ENCODE results near the gene MICU1.

MICU1 gene

DNA sequence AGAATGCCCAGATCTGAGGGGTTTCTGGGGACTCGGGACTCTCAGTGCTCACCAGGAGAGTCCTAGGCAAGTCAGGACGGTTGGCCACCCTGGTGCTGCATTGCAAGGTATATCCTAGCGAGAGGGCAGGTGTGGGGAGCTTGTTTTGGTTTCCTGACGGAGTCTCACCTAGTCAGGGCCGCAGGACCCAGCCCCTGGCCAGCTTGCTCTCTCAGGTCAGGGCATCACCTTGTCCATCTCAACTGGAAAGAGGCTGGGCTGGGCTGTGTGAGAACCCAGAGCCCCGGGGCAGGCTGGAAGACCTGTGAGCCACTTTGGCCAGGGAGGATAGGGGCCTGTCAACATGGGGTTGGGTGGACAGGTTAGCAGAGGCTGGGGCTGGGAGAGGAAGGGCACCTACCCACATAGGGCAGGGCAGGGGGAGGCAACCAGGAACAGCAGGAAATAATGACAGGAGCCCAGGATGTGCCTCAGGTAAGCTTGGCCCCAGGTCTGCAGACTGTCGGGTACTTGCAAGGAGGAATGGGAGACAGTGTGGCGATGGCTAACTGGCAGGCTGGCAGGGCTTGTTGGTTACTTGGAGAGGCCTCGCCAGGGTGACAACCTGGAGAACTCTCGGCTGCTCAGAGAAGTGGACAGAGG lies 302.6 kb downstream of the MICU1 start:
- DNase-seq, result no peak

DNA sequence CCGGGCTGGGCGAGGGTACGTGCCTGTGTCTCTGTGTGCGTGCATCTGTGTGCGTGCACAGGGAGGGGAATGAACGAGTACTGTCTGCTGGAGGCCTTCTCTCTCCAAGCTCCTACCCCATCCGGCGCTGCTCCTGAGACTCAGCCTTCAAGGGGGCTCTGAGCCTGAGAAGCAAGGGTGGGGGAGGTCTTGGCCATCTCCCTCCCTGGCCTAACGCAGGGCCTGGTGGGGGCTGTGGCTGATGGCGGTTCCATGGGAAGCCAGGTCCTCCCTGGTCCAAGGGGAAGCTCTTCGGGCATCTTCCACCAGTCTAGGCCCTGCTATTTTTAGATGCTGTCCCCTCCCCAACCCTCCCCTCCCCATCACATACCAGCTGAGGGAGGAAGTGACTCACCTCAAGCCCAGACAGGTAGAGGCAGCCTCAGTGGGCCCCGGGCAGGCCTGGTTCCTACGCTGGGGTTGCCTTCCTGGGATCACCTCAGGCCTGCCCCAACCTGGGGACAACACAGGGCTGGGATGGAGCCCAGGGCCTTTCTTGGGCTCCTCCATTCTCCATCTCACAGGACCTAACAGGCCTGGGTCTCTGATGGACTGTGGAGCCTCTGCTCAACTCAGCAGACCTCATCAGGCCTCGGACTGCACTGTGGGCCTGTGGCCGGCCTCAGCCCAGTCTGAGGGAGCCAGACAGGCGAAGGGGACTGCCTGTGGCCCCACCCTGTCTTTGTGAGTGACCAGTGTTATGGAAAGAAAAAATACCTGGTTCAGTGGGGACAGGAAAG lies 303.4 kb downstream of the MICU1 start:
- no peak for DNase-seq

- no peak for DNase-seq
Observed at GRCh38 chr10:72322030-72322279, 303.9 kb downstream of the MICU1 start.

- DNase-seq, result no peak
Observed at GRCh38 chr10:72321248-72322029, 304.4 kb downstream of the MICU1 start.

GRCh38 chr10:72320676-72321247 lies 305.1 kb downstream of the MICU1 start:
- DNase-seq, result peak; percentile 14

DNA sequence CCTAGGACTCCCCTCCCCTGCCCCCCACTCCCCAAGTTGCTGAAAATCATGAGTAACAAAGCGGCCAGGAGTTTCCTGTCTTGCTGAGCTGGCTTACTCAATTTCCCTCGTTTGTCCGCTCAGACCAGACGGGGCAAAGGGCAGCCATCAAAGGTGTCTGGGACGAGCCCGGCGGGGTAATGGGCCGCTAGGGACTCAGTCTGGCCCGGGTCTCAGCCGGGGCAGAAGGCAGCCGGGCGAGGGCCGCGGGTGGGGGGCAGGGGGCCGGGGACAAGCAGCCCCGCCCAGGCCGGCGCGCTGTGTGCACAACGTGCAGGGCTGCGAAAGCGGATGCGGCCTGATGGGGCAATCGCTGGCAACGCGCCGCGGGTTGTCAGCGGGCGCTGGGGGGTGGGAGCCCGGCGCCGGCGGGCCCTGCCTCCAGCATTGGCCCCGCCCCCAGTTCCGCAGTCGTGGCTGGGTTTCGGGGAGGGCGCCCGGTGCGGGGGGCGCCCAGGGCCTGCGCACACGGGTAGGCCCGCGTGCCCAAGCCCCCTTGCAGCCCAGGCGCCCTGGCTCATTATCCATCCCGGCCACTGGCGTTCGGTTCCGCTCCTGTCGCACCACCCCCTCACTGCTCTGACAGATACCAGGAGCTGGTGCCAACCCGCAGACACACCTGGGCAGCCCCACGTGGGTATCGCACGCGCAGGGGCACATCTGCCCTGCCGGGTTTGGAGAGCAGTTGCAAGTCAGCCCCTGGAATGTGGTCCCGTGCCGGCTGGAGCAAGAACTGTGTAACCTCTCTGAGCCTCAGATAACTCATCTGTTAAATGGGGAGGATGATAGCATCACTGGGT lies 306.2 kb downstream of the MICU1 start:
- no peak for DNase-seq

- DNase-seq, result no peak
Observed at GRCh38 chr10:72318418-72319262, 307.2 kb downstream of the MICU1 start.
